BJ (cell line): ENCODE results near the gene C1orf116. TPM values are rescaled to one million over a fixed set of nuclear protein-coding genes. Genes with fewer than 3 reads are reported as not detected.

Source experiments
- CTCF ChIA-PET: fragments of 350-600 bp; formaldehyde crosslinking; extraction: SDS; loops from one replicate; lab custom pipeline; 2021; ENCODE audit warnings: antibody characterized with exemption, inconsistent platforms; lab: Yijun Ruan, JAX
- POLR2A ChIA-PET: fragments of 300-600 bp; sonication (Branson Sonifier 250); formaldehyde crosslinking; extraction: SDS; loops from one replicate; lab custom pipeline; 2021; ENCODE audit warnings: antibody characterized with exemption; lab: Charles Lee
- DNase-seq: peaks from one replicate; pipeline ENCODE4 v3.0.0-alpha.2; 2011; ENCODE audit warnings: low read depth
- H3K27me3 ChIP-seq: 2 replicates; pipeline ENCODE4 v1.6.0; 2011; ENCODE audit warnings: low read length; ENCODE audit not compliant: control insufficient read depth, insufficient read depth
- H3K36me3 ChIP-seq: 2 replicates; pipeline ENCODE4 v1.5.1; 2011; ENCODE audit warnings: low read length; ENCODE audit not compliant: control insufficient read depth, insufficient read depth
- H3K4me3 ChIP-seq: 2 replicates; pipeline ENCODE4 v1.5.1; 2011; ENCODE audit warnings: low read depth, mild to moderate bottlenecking, control low read depth, low read length
- polyA plus RNA-seq: library from polyadenylated mRNA; depleted of rRNA; stranded (reverse); fragments of >200 nt; gene quantifications from 2 replicates; pipeline ENCODE4 v1.2.3, GENCODE V29; 2011
- TF ChIP-seq, protein P1 (sequence below): IDR thresholded peaks from 2 replicates; pipeline ENCODE4 v1.5.1; 2011; ENCODE audit warnings: low read depth, mild to moderate bottlenecking, control low read depth, inconsistent platforms, low read length, moderate library complexity; ENCODE audit not compliant: insufficient read depth

C1orf116 gene
- polyA plus RNA-seq, 1 experiment = not detected

DNA sequence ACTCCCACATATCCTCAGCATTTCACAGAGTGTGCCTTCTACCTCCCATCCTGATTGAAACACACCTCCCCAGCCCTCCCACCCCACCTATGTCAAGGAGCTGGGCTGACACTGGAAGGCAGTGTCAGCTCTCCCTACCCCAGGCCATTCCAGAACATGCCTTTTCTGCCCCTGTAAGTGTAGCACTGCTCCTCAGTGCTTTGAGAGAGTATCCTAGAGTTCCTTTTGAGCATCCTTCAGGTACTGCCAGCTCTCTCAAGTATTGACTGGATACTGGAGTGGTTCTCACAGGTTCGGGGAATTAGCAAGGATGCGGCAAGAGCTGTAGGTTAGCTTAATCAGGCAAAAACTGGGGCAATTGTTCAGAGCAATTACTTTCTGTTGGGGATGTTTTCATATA lies 21.8 kb downstream of the C1orf116 start:
- ChIA-PET CTCF (interaction anchor here (1.0 to 1.2 kb wide), 3 partner anchors 28 to 42 kb away, joined by 3 to 5 read pairs (median 3); partner anchors contain the start of gene PFKFB2), POLR2A (no interaction called here)
- Histone ChIP-seq H3K27me3 (no peaks in the 10 kb centered on the region), H3K4me3 (no peak overlapping the region), H3K36me3 (no peaks in the 10 kb centered on the region)
- TF ChIP-seq, protein P1, sequence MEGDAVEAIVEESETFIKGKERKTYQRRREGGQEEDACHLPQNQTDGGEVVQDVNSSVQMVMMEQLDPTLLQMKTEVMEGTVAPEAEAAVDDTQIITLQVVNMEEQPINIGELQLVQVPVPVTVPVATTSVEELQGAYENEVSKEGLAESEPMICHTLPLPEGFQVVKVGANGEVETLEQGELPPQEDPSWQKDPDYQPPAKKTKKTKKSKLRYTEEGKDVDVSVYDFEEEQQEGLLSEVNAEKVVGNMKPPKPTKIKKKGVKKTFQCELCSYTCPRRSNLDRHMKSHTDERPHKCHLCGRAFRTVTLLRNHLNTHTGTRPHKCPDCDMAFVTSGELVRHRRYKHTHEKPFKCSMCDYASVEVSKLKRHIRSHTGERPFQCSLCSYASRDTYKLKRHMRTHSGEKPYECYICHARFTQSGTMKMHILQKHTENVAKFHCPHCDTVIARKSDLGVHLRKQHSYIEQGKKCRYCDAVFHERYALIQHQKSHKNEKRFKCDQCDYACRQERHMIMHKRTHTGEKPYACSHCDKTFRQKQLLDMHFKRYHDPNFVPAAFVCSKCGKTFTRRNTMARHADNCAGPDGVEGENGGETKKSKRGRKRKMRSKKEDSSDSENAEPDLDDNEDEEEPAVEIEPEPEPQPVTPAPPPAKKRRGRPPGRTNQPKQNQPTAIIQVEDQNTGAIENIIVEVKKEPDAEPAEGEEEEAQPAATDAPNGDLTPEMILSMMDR = no peak
- no peak for DNase-seq

DNA sequence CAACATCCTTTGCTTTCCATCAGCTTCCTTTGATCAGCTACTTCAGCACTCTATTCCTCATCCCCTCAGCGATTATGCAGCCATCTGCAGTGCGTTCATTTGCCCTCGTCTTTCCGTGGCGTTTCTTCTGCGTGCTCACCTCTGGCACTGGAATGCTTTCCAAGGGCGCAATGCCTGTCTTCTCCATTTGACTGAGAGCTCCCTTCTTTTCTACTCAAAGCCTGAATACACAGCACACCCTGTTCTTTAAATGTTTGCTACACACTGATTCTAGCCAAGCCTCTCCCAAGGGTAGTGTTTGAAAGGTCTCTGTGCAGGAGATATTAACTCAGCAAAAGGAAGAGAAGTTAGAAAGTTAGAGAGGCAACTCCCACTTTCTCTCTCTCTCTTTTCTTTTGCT lies 22.6 kb downstream of the C1orf116 start:
- POLR2A ChIA-PET = no interaction called here
- Histone ChIP-seq H3K4me3 (no peak overlapping the region), H3K36me3 (no peaks in the 10 kb centered on the region), H3K27me3 (no peaks in the 10 kb centered on the region)
- no peak for DNase-seq
- CTCF ChIA-PET = interaction anchor here (1.4 kb wide), 1 partner anchor 11 kb away, joined by 4 read pairs; no protein-coding TSS in a partner anchor
- TF ChIP-seq, protein P1 = no peak

DNA sequence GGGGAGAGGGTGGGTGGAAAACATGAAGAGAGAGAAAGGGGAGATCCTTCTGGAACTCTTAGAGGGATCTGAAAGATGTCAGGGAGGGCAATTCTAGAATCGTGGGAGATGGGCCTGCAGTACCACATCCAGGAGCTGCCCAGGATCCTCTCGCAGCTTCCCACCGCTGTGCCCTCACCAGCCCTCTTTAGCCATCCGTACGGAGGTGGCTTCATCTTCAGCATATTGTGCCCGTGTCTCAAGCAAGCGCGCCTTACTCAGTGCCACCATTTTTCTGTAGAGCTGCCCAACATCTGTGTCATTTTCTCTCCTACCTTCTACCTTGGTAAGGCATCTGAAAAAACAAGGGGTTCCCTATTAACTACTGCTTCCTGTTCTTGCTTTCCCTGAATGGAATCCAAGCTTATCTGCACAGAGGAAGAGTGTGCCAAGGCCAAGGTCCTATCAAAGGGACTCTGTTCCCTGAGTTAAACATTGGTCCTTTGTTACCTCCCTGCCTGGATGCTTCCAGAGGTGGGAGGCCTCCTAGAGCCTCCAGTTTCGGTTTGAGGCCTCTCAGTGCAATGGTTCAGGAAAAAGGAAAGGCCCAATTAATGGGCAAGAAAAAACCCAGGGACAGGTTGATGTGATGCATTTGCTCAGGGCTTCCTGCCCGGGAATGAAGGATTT lies 23.2 kb downstream of the C1orf116 start:
- no peaks in the 10 kb centered on the region for H3K36me3 ChIP-seq
- ChIA-PET CTCF (interaction anchor here (1.4 kb wide), 1 partner anchor 12 kb away, joined by 4 read pairs; no protein-coding TSS in a partner anchor), POLR2A (no interaction called here)
- no peak overlapping the region for H3K4me3 ChIP-seq
- TF ChIP-seq, protein P1 = no peak
- H3K27me3 ChIP-seq = no peaks in the 10 kb centered on the region
- DNase-seq = no peak

DNA sequence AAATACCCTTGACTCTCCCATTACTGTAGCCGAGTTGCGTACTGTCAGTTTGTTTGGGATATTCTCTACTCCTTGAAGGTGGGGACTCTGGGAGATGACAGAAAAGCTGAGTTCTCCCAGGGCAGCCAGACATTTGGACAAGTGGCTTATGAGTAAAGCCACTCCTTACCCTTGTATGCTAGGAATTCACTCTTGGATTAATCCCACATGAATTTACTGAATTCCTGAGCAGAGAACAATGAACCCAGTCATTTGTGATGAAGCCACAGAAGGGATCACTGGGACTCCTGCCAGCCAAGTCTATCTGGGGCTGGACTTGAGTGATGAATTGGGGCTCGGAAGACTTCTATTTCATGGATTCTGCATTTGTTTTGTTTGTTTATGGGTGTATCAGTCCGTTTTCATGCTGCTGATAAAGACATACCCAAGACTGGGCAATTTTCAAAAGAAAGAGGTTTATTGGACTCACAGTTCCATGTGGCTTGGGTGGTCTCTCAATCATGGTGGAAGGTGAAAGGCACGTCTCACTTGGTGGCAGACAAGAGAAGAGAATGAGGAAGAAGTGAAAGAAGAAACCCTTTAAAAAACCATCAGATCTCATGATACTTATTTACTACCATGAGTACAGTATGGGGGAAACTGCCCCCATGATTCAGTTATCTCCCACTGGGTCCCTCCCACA lies 25.1 kb downstream of the C1orf116 start:
- CTCF ChIA-PET = interaction anchor here (0.9 to 2.0 kb wide), 4 partner anchors 15 to 399 kb away, joined by 3 to 5 read pairs (median 4); no protein-coding TSS in a partner anchor
- H3K4me3 ChIP-seq = no peak overlapping the region

More for the DNA sequence above, 25.1 kb downstream of the C1orf116 start:
- DNase-seq = peak; percentile 85
- TF ChIP-seq, protein P1 = no peak
- POLR2A ChIA-PET = no interaction called here
- Histone ChIP-seq H3K27me3 (no peaks in the 10 kb centered on the region), H3K36me3 (no peaks in the 10 kb centered on the region)
